Adrenal gland (tissue), 12 donors: ENCODE results near the gene BBS1. TPM values are rescaled to one million over a fixed set of nuclear protein-coding genes. Genes with fewer than 3 reads are reported as not detected.

Source experiments
- DNase-seq, 7 donors: peaks; one replicate each; pipeline ENCODE4 v3.0.0-alpha.2; 2019 to 2020
- H3K27ac ChIP-seq, 5 donors: fragments of 200-600 bp; sonication (generic) in 4 of 5; 1 replicate in 3 of 5; 2 replicates in 2 of 5; pipeline versions ENCODE4 v1.5.1 to v1.8.0; 2016 to 2020; ENCODE audit warnings: mild to moderate bottlenecking in 1 of 5
- H3K27me3 ChIP-seq: fragments of 200-600 bp; 2 replicates; pipeline ENCODE4 v1.8.0; 2021
- H3K36me3 ChIP-seq, 2 donors: fragments of 200-600 bp; replicated peaks in 1 of 2; 1 replicate in 1 of 2; 2 replicates in 1 of 2; pipeline versions ENCODE4 v1.5.1 to v1.8.0; 2018 to 2022
- H3K4me1 ChIP-seq, 2 donors: fragments of 200-600 bp; replicated peaks in 1 of 2; 1 replicate in 1 of 2; 2 replicates in 1 of 2; pipeline versions ENCODE4 v1.5.1 to v1.8.0; 2018 to 2021
- H3K4me3 ChIP-seq, 4 donors: fragments of 200-600 bp; sonication (generic) in 3 of 4; one replicate each; pipeline ENCODE4 v1.5.1; 2016 to 2018
- H3K9me3 ChIP-seq, 3 donors: fragments of 200-600 bp; sonication (generic) in 1 of 3; replicated peaks in 1 of 3; 1 replicate in 2 of 3; 2 replicates in 1 of 3; pipeline versions ENCODE4 v1.5.1 to v1.8.0; 2016 to 2021
- CTCF ChIP-seq, 6 experiments: fragments of 450-650 bp in 4 of 6; fragments of 200-600 bp in 2 of 6; sonication (generic) in 1 of 6; IDR thresholded peaks; 1 replicate in 5 of 6; 2 replicates in 1 of 6; pipeline versions ENCODE4 v1.5.1 to v1.8.0; 2016 to 2021; ENCODE audit warnings: antibody characterized with exemption in 6 of 6, mild to moderate bottlenecking in 2 of 6, moderate library complexity in 1 of 6
- POLR2A ChIP-seq, 2 donors: fragments of 450-650 bp; IDR thresholded peaks; one replicate each; pipeline ENCODE4 v1.6.1; 2017; ENCODE audit warnings: antibody characterized with exemption in 2 of 2, mild to moderate bottlenecking in 2 of 2, moderate library complexity in 1 of 2
- WGBS, 4 donors: extraction: QIAGEN DNeasy Blood & Tissue Kit in 2 of 4; methylation state at CpG; one replicate each; pipeline versions ENCODE4 v1.1.5 to v1.1.7; 2013 to 2017; 5-methylcytosine and 5-hydroxymethylcytosine counted together
- intact Hi-C, 2 donors: fragments of 100-400 bp; cut with DNase I; formaldehyde crosslinking; loops; one replicate each; pipeline versions ENCODE4 v1.14.1 to v1.15.0; 2022 to 2023
- polyA plus RNA-seq, 3 donors: library from polyadenylated mRNA; stranded (reverse); fragments of 200-250 nt in 2 of 3; fragments of 350-450 nt in 1 of 3; fragmentation: Illumina TruSeq in 1 of 3; extraction: RNeasy Lipid Tissue Mini Kit (QIAGEN cat#74804) in 1 of 3; gene quantifications; one replicate each; pipeline ENCODE4 v1.2.3, GENCODE V29; 2013 to 2014
- total RNA-seq, 9 donors: library from RNA; depleted of rRNA in 4 of 9; stranded (reverse); fragments of >200 nt in 4 of 9; fragments of 120-200 nt in 1 of 9; fragmentation: NEBNext Ultra II Directional in 1 of 9; extraction: Animal tissue kit (Norgen Biotek cat#: 25700) in 1 of 9; gene quantifications; one replicate each; pipeline versions ENCODE4 v1.1.0 to v1.2.4, GENCODE V29; 2013 to 2023
- donor health status: healthy with polysubstance abuse.
- donor health status: Bipolar disorder and iron deficiency.
- donor health status: DM: yes; HTN: yes; CAD: no.
- donor health status: DM: no; HTN: no; CAD: no.
- donor health status: DM: no; HTN: no; CAD: no.
- donor health status: DM: yes; HTN: yes; CAD: no.

Gene BBS1
- total and polyA plus RNA-seq, 12 donors: 24.1 to 132 (median 50.5) TPM

DNA sequence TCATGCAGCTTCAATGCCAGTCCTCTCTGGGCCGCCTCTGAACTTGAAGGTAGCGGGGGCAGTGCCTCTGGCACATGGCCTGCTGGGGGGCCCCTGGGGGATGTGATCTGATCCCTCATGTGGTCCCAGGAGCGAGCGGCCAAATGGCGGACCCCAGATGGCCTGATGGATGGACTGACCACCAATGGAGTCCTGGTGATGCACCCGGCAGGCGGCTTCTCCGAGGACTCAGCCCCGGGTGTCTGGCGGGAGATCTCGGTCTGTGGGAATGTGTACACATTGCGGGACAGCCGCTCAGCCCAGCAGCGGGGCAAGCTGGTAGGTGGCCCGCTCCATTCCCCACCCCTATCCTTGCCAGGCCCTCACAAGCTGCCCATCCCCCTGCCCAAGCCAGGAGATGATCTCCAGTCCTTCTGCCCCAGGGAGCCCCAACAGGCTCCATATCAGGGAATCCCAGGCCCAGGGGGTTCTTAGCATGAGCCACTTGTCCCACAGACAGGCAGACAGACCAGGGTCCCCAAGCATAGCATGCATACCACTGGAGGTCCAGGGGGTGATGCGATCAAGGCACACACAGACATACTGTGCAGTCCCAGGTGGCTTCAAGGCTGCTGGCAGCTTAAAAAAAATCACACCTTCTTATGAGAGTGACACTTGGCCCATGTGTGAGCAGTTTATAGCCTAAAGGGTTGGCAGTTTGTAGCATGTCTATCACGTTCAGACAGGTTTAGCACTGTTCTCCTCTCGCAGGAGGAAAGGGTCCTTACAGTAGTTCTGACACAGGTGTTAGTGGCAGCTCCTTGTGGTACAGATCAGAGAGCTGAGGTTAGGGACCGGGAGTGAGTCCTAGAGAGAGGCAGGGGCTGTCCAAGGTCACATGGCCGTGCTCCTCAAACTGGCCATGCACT is 36.6 kb upstream of the BBS1 start:
- Histone ChIP-seq H3K4me3 (no peak overlapping the region), H3K36me3 (peaks cover 0 to 28% of the 10 kb centered on the region in 2 donors), H3K27ac (no peak overlapping the region), H3K9me3 (no peaks in the 10 kb centered on the region), H3K27me3 (no peaks in the 10 kb centered on the region), H3K4me1 (peaks cover 0 to 6% of the 10 kb centered on the region in 2 donors)
- no peak for TF ChIP-seq CTCF (IDR thresholded peaks at IDR 0.05)
- no peak for TF ChIP-seq POLR2A (IDR thresholded peaks at IDR 0.05)
- no peak for DNase-seq
- WGBS, 4 donors: 87 to 93% (median 92%) methylated on average over 6 to 20 of the region's 20 CpGs
- intact Hi-C loops: no loop called here

GRCh38 chr11:66475349-66476172 is 34.9 kb upstream of the BBS1 start:
- H3K4me3 ChIP-seq: no peak overlapping the region
- intact Hi-C loops: no loop called here
- TF ChIP-seq CTCF (IDR thresholded peaks at IDR 0.05): no peak
- no peak for TF ChIP-seq POLR2A (IDR thresholded peaks at IDR 0.05)
- no peak for DNase-seq
- 92 to 97% (median 94%) methylated on average over 8 to 44 of the region's 44 CpGs for WGBS, 4 donors
- H3K27me3 ChIP-seq: no peaks in the 10 kb centered on the region
- H3K4me1 ChIP-seq: peaks cover under 1 to 11% of the 10 kb centered on the region in 2 donors
- H3K9me3 ChIP-seq: no peaks in the 10 kb centered on the region
- no peak overlapping the region for H3K27ac ChIP-seq
- H3K36me3 ChIP-seq: peaks cover 0 to 28% of the 10 kb centered on the region in 2 donors

DNA sequence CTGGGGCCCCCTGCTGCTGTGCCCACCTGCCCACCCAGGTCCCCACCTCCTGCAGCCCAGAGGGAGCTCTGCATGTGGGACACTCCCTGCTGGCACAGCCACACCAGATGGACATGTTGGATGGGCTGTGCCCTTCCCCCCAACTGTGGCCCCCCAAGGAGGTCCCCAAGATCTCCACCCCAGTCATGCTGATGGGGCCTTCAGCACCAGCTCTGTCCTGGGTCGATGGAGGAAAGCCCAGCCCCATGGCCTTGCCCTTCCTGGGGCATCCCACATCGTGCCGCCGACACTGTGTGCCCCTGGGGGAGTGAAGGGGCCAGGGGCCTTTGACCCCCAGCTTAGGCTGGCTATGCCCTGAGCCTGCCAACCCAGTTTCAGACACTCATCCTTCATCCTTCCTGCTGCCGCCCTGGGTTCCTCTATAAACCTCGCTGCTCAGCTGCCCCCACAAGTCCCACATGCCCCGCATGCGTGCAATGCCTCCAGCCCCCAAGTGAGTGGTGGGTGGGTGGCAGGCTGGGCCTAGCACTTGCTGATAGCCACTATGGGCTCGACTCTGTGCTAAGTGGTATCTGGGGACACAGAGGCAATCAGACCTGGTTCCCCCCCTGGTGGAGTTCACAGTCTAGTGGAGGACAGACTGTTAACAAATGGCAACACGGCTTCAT is 34.1 kb upstream of the BBS1 start:
- WGBS, 4 donors: 63 to 84% (median 80%) methylated on average over 8 to 10 of the region's 10 CpGs
- H3K4me1 ChIP-seq: peaks cover 8 to 16% of the 10 kb centered on the region in 2 donors
- no peak for TF ChIP-seq POLR2A (IDR thresholded peaks at IDR 0.05)
- TF ChIP-seq CTCF (IDR thresholded peaks at IDR 0.05): no peak
- no peak overlapping the region for H3K27ac ChIP-seq
- H3K4me3 ChIP-seq: no peak overlapping the region
- DNase-seq: no peak
- H3K9me3 ChIP-seq: no peaks in the 10 kb centered on the region
- intact Hi-C loops: no loop called here
- H3K36me3 ChIP-seq: peaks cover 0 to 28% of the 10 kb centered on the region in 2 donors
- H3K27me3 ChIP-seq: no peaks in the 10 kb centered on the region

GRCh38 chr11:66476841-66477251 is 33.6 kb upstream of the BBS1 start:
- Histone ChIP-seq H3K27me3 (no peaks in the 10 kb centered on the region), H3K27ac (no peak overlapping the region), H3K36me3 (peaks cover 0 to 28% of the 10 kb centered on the region in 2 donors), H3K4me1 (peaks cover 8 to 16% of the 10 kb centered on the region in 2 donors), H3K4me3 (no peak overlapping the region), H3K9me3 (no peaks in the 10 kb centered on the region)
- intact Hi-C loops: no loop called here
- WGBS, 4 donors: 73 to 77% (median 75%) methylated on average over 9 of the region's 9 CpGs
- TF ChIP-seq POLR2A (IDR thresholded peaks at IDR 0.05) (no peak), CTCF (IDR thresholded peaks at IDR 0.05) (no peak)
- no peak for DNase-seq
